ENCODE results near the gene MYO7A. TPM values are rescaled to one million over a fixed set of nuclear protein-coding genes. Genes with fewer than 3 reads are reported as not detected.

MYO7A gene
- total and polyA plus RNA-seq, 2 of the 4 experiments (the other 2 are of a cell fraction) = 0.02 TPM; not detected in 1

DNA sequence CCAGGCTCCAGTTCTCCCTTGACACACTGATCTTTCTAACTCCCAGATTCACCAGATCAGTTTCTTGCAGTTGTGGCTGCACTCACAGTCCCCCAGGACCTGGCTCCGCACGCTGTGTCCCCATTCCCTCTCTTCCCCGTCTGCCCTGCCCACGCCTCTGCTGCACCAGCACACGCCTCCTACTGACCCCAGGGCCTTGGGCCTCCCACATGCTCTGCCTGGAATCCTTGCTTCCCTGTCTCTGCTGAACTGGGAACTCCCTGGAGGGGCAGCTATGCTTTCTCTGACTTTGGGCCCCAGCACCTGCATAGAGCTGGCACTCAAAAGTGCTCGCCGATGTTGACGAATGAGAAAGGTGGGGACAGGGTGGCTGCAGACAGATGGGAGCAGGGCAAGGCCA is 68.9 kb downstream of the MYO7A start:
- Histone ChIP-seq H3K27me3 (ENCODE audit: control insufficient read depth, insufficient read depth, low read length) (no peaks in the 10 kb centered on the region; the same call in 1 of the 2 replicates), H2BK5ac (ENCODE audit: low read depth, low read length, poor library complexity, severe bottlenecking) (no peak overlapping the region), H3K27ac (ENCODE audit: insufficient read depth, low read length) (no peak overlapping the region), H4K5ac (ENCODE audit: low read depth, low read length) (no peak overlapping the region), H3K4me3 (ENCODE audit: insufficient read depth, low read depth, low read length) (no peak overlapping the region), H3K79me1 (ENCODE audit: low read depth in 1 of 2, low read length in 2 of 2) (no peaks in the 10 kb centered on the region), H2AK5ac (ENCODE audit: low read depth, low read length) (no peak overlapping the region), H4K91ac (ENCODE audit: insufficient read depth, low read depth, low read length) (no peak overlapping the region), H3K18ac (ENCODE audit: low read depth, low read length) (no peak overlapping the region), H3K4me1 (ENCODE audit: control insufficient read depth, insufficient read depth, low read length) (no peaks in the 10 kb centered on the region), H3K4me2 (ENCODE audit: low read depth, low read length) (no peak overlapping the region), H3K9ac (ENCODE audit: low read depth, low read length) (no peak overlapping the region), H2BK15ac (ENCODE audit: low read depth, low read length) (no peak overlapping the region), H2AK9ac (replicated peaks; ENCODE audit: low read depth, low read length, poor library complexity) (no peak overlapping the region), H3K23ac (ENCODE audit: low read depth, low read length) (no peak overlapping the region), H2BK120ac (ENCODE audit: low read depth, low read length) (no peak overlapping the region), H2BK20ac (ENCODE audit: low read depth, low read length) (no peak overlapping the region), H3K4ac (ENCODE audit: low read depth, low read length) (no peak overlapping the region), H3K9me1 (ENCODE audit: insufficient read depth, low read length) (peaks cover 2% of the 10 kb centered on the region; the same call in 1 of the 2 replicates), H3K14ac (replicated peaks; ENCODE audit: low read depth, low read length) (no peak overlapping the region), H3K56ac (ENCODE audit: extremely low read depth, insufficient read depth, low read length) (no peak overlapping the region), H2AFZ (replicated peaks; ENCODE audit: low read length, poor library complexity) (peak overlapping the region; percentile 23), H4K20me1 (ENCODE audit: insufficient read depth, low read length) (no peaks in the 10 kb centered on the region), H3K36me3 (ENCODE audit: control insufficient read depth, insufficient read depth, low read length) (no peaks in the 10 kb centered on the region), H4K8ac (ENCODE audit: low read depth in 2 of 2, low read length in 2 of 2) (no peak overlapping the region), H3K9me3 (ENCODE audit: control insufficient read depth, insufficient read depth, low read length) (no peaks in the 10 kb centered on the region)
- no peak for TF ChIP-seq RCOR1 (IDR thresholded peaks at IDR 0.05; ENCODE audit: insufficient replicate concordance, low read length)
- TF ChIP-seq POLR2A (IDR thresholded peaks at IDR 0.05; ENCODE audit: low read depth, low read length) = no peak
- TF ChIP-seq, protein P1, sequence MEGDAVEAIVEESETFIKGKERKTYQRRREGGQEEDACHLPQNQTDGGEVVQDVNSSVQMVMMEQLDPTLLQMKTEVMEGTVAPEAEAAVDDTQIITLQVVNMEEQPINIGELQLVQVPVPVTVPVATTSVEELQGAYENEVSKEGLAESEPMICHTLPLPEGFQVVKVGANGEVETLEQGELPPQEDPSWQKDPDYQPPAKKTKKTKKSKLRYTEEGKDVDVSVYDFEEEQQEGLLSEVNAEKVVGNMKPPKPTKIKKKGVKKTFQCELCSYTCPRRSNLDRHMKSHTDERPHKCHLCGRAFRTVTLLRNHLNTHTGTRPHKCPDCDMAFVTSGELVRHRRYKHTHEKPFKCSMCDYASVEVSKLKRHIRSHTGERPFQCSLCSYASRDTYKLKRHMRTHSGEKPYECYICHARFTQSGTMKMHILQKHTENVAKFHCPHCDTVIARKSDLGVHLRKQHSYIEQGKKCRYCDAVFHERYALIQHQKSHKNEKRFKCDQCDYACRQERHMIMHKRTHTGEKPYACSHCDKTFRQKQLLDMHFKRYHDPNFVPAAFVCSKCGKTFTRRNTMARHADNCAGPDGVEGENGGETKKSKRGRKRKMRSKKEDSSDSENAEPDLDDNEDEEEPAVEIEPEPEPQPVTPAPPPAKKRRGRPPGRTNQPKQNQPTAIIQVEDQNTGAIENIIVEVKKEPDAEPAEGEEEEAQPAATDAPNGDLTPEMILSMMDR (conservative IDR thresholded peaks at IDR 0.05; ENCODE audit: low read depth, low read length) = no peak
- TF ChIP-seq RAD21 (IDR thresholded peaks at IDR 0.05; ENCODE audit: low read length) = no peak
- no peak for TF ChIP-seq NFE2L2 (IDR thresholded peaks at IDR 0.05; ENCODE audit: low read depth, low read length)
- TF ChIP-seq MXI1 (IDR thresholded peaks at IDR 0.05; ENCODE audit: borderline replicate concordance, low read depth, low read length) = no peak
- TF ChIP-seq CHD1 (IDR thresholded peaks at IDR 0.05; ENCODE audit: low read depth, low read length) = no peak
- TF ChIP-seq RFX5 (IDR thresholded peaks at IDR 0.05; ENCODE audit: low read depth, low read length) = no peak
- no peak for TF ChIP-seq CEBPB (IDR thresholded peaks at IDR 0.05; ENCODE audit: low read depth, low read length)
- TF ChIP-seq FOS (IDR thresholded peaks at IDR 0.05; ENCODE audit: low read depth, low read length) = no peak
- no peak for TF ChIP-seq BHLHE40 (IDR thresholded peaks at IDR 0.05; ENCODE audit: low read depth, low read length)
- no peak for TF ChIP-seq USF2 (IDR thresholded peaks at IDR 0.05; ENCODE audit: low read depth, low read length)
- no peak for TF ChIP-seq MAZ (IDR thresholded peaks at IDR 0.05; ENCODE audit: borderline replicate concordance, low read depth, low read length)
- no peak for TF ChIP-seq SMC3 (IDR thresholded peaks at IDR 0.05; ENCODE audit: low read depth, low read length)
- no peak for TF ChIP-seq MAFK (IDR thresholded peaks at IDR 0.05; ENCODE audit: low read depth, low read length)
- TF ChIP-seq, protein P2, sequence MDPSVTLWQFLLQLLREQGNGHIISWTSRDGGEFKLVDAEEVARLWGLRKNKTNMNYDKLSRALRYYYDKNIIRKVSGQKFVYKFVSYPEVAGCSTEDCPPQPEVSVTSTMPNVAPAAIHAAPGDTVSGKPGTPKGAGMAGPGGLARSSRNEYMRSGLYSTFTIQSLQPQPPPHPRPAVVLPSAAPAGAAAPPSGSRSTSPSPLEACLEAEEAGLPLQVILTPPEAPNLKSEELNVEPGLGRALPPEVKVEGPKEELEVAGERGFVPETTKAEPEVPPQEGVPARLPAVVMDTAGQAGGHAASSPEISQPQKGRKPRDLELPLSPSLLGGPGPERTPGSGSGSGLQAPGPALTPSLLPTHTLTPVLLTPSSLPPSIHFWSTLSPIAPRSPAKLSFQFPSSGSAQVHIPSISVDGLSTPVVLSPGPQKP (IDR thresholded peaks at IDR 0.05; ENCODE audit: borderline replicate concordance, low read depth, low read length) = no peak
- intact Hi-C loops (cut with micrococcal nuclease) = loop anchor here (5.0 kb wide), 1 partner anchor 215 kb away; no protein-coding TSS in a partner anchor
- CTCF ChIA-PET = interaction anchor here (2.3 kb wide), 1 partner anchor 351 kb away, joined by 17 read pairs; no protein-coding TSS in a partner anchor
- ATAC-seq (ENCODE audit: low read depth) (no peak), DNase-seq (no peak)
- in situ Hi-C loops (cut with MboI; ENCODE audit: low sequenced_read_pairs) = loop anchor here (5.0 kb wide), 1 partner anchor 355 kb away; no protein-coding TSS in a partner anchor
- 88% methylated on average over 5 of the region's 8 CpGs; no CpG with 5 or more reads in 1 of the 2 experiments for WGBS, 2 experiments (ENCODE audit: extremely low coverage in 2 of 2, insufficient read length in 1 of 2)
- POLR2A ChIA-PET (ENCODE audit: unreplicated experiment) = interaction anchor here (0.6 kb wide), 1 partner anchor 215 kb away, joined by 3 read pairs; no protein-coding TSS in a partner anchor
- BruUV-seq (replicated peaks) = no TSS peak
- dilution Hi-C loops (cut with HindIII; ENCODE audit: low sequenced_read_pairs, unreplicated experiment) = no loop called here
